ENCODE data around the gene TMEM273.

TMEM273 gene

GRCh38 chr10:49220031-49220430 lies 31.8 kb upstream of the TMEM273 start:
- no peaks in the 10 kb centered on the region for H3K9me3 ChIP-seq (ENCODE audit: control insufficient read depth, low read length)
- H3K4me1 ChIP-seq (ENCODE audit: control insufficient read depth, insufficient read depth, low read length): no peaks in the 10 kb centered on the region
- no peak overlapping the region for H3K4me3 ChIP-seq (ENCODE audit: low read length)
- no peaks in the 10 kb centered on the region for H3K36me3 ChIP-seq (ENCODE audit: control insufficient read depth, insufficient read depth, low read length)
- H3K27me3 ChIP-seq (ENCODE audit: control insufficient read depth, insufficient read depth, low read length): no peaks in the 10 kb centered on the region
- no peak overlapping the region for H3K9ac ChIP-seq (ENCODE audit: low read length)

GRCh38 chr10:49219248-49219647 lies 31.1 kb upstream of the TMEM273 start:
- no peak overlapping the region for H3K9ac ChIP-seq (ENCODE audit: low read length)
- no peaks in the 10 kb centered on the region for H3K27me3 ChIP-seq (ENCODE audit: control insufficient read depth, insufficient read depth, low read length)
- no peaks in the 10 kb centered on the region for H3K36me3 ChIP-seq (ENCODE audit: control insufficient read depth, insufficient read depth, low read length)
- H3K4me1 ChIP-seq (ENCODE audit: control insufficient read depth, insufficient read depth, low read length): no peaks in the 10 kb centered on the region
- no peak overlapping the region for H3K4me3 ChIP-seq (ENCODE audit: low read length)
- H3K9me3 ChIP-seq (ENCODE audit: control insufficient read depth, low read length): no peaks in the 10 kb centered on the region

GRCh38 chr10:49218480-49218879 lies 30.3 kb upstream of the TMEM273 start:
- no peaks in the 10 kb centered on the region for H3K4me1 ChIP-seq (ENCODE audit: control insufficient read depth, insufficient read depth, low read length)
- no peaks in the 10 kb centered on the region for H3K36me3 ChIP-seq (ENCODE audit: control insufficient read depth, insufficient read depth, low read length)
- H3K4me3 ChIP-seq (ENCODE audit: low read length): no peak overlapping the region
- no peaks in the 10 kb centered on the region for H3K27me3 ChIP-seq (ENCODE audit: control insufficient read depth, insufficient read depth, low read length)
- no peaks in the 10 kb centered on the region for H3K9me3 ChIP-seq (ENCODE audit: control insufficient read depth, low read length)
- no peak overlapping the region for H3K9ac ChIP-seq (ENCODE audit: low read length)

- H3K9me3 ChIP-seq (ENCODE audit: control insufficient read depth, low read length): no peaks in the 10 kb centered on the region
- no peak overlapping the region for H3K4me3 ChIP-seq (ENCODE audit: low read length)
- H3K4me1 ChIP-seq (ENCODE audit: control insufficient read depth, insufficient read depth, low read length): no peaks in the 10 kb centered on the region
- H3K9ac ChIP-seq (ENCODE audit: low read length): no peak overlapping the region
- no peaks in the 10 kb centered on the region for H3K27me3 ChIP-seq (ENCODE audit: control insufficient read depth, insufficient read depth, low read length)
- H3K36me3 ChIP-seq (ENCODE audit: control insufficient read depth, insufficient read depth, low read length): no peaks in the 10 kb centered on the region
Observed at GRCh38 chr10:49217645-49218044, 29.5 kb upstream of the TMEM273 start.

- Histone ChIP-seq H3K27me3 (ENCODE audit: control insufficient read depth, insufficient read depth, low read length) (no peaks in the 10 kb centered on the region), H3K9me3 (ENCODE audit: control insufficient read depth, low read length) (no peaks in the 10 kb centered on the region), H3K4me1 (ENCODE audit: control insufficient read depth, insufficient read depth, low read length) (no peaks in the 10 kb centered on the region), H3K36me3 (ENCODE audit: control insufficient read depth, insufficient read depth, low read length) (no peaks in the 10 kb centered on the region), H3K9ac (ENCODE audit: low read length) (no peak overlapping the region), H3K4me3 (ENCODE audit: low read length) (no peak overlapping the region)
Observed at GRCh38 chr10:49213211-49213610, 25.0 kb upstream of the TMEM273 start.

- Histone ChIP-seq H3K27me3 (ENCODE audit: control insufficient read depth, insufficient read depth, low read length) (no peaks in the 10 kb centered on the region), H3K4me1 (ENCODE audit: control insufficient read depth, insufficient read depth, low read length) (no peaks in the 10 kb centered on the region), H3K9me3 (ENCODE audit: control insufficient read depth, low read length) (no peaks in the 10 kb centered on the region), H3K36me3 (ENCODE audit: control insufficient read depth, insufficient read depth, low read length) (no peaks in the 10 kb centered on the region), H3K9ac (ENCODE audit: low read length) (no peak overlapping the region), H3K4me3 (ENCODE audit: low read length) (no peak overlapping the region)
Observed at GRCh38 chr10:49212783-49213182, 24.6 kb upstream of the TMEM273 start.

GRCh38 chr10:49212076-49212475 lies 23.9 kb upstream of the TMEM273 start:
- no peak overlapping the region for H3K9ac ChIP-seq (ENCODE audit: low read length)
- H3K27me3 ChIP-seq (ENCODE audit: control insufficient read depth, insufficient read depth, low read length): no peaks in the 10 kb centered on the region
- H3K4me1 ChIP-seq (ENCODE audit: control insufficient read depth, insufficient read depth, low read length): no peaks in the 10 kb centered on the region
- no peaks in the 10 kb centered on the region for H3K36me3 ChIP-seq (ENCODE audit: control insufficient read depth, insufficient read depth, low read length)
- H3K4me3 ChIP-seq (ENCODE audit: low read length): no peak overlapping the region
- no peaks in the 10 kb centered on the region for H3K9me3 ChIP-seq (ENCODE audit: control insufficient read depth, low read length)

GRCh38 chr10:49208996-49209395 lies 20.8 kb upstream of the TMEM273 start:
- H3K9me3 ChIP-seq (ENCODE audit: control insufficient read depth, low read length): no peaks in the 10 kb centered on the region
- no peaks in the 10 kb centered on the region for H3K27me3 ChIP-seq (ENCODE audit: control insufficient read depth, insufficient read depth, low read length)
- no peaks in the 10 kb centered on the region for H3K4me1 ChIP-seq (ENCODE audit: control insufficient read depth, insufficient read depth, low read length)
- H3K9ac ChIP-seq (ENCODE audit: low read length): no peak overlapping the region
- H3K36me3 ChIP-seq (ENCODE audit: control insufficient read depth, insufficient read depth, low read length): no peaks in the 10 kb centered on the region
- no peak overlapping the region for H3K4me3 ChIP-seq (ENCODE audit: low read length)

- no peaks in the 10 kb centered on the region for H3K9me3 ChIP-seq (ENCODE audit: control insufficient read depth, low read length)
- no peaks in the 10 kb centered on the region for H3K27me3 ChIP-seq (ENCODE audit: control insufficient read depth, insufficient read depth, low read length)
- no peaks in the 10 kb centered on the region for H3K4me1 ChIP-seq (ENCODE audit: control insufficient read depth, insufficient read depth, low read length)
- H3K36me3 ChIP-seq (ENCODE audit: control insufficient read depth, insufficient read depth, low read length): no peaks in the 10 kb centered on the region
- no peak overlapping the region for H3K4me3 ChIP-seq (ENCODE audit: low read length)
- H3K9ac ChIP-seq (ENCODE audit: low read length): no peak overlapping the region
Observed at GRCh38 chr10:49207936-49208487, 19.8 kb upstream of the TMEM273 start.

- H3K4me1 ChIP-seq (ENCODE audit: control insufficient read depth, insufficient read depth, low read length): no peaks in the 10 kb centered on the region
- no peaks in the 10 kb centered on the region for H3K27me3 ChIP-seq (ENCODE audit: control insufficient read depth, insufficient read depth, low read length)
- no peak overlapping the region for H3K9ac ChIP-seq (ENCODE audit: low read length)
- no peaks in the 10 kb centered on the region for H3K9me3 ChIP-seq (ENCODE audit: control insufficient read depth, low read length)
- H3K4me3 ChIP-seq (ENCODE audit: low read length): no peak overlapping the region
- H3K36me3 ChIP-seq (ENCODE audit: control insufficient read depth, insufficient read depth, low read length): no peaks in the 10 kb centered on the region
Observed at GRCh38 chr10:49207113-49207512, 18.9 kb upstream of the TMEM273 start.

- H3K4me3 ChIP-seq (ENCODE audit: low read length): no peak overlapping the region
- H3K4me1 ChIP-seq (ENCODE audit: control insufficient read depth, insufficient read depth, low read length): no peaks in the 10 kb centered on the region
- no peaks in the 10 kb centered on the region for H3K36me3 ChIP-seq (ENCODE audit: control insufficient read depth, insufficient read depth, low read length)
- H3K9me3 ChIP-seq (ENCODE audit: control insufficient read depth, low read length): no peaks in the 10 kb centered on the region
- H3K27me3 ChIP-seq (ENCODE audit: control insufficient read depth, insufficient read depth, low read length): no peaks in the 10 kb centered on the region
- no peak overlapping the region for H3K9ac ChIP-seq (ENCODE audit: low read length)
Observed at GRCh38 chr10:49205206-49205605, 17.0 kb upstream of the TMEM273 start.

GRCh38 chr10:49204119-49204518 lies 15.9 kb upstream of the TMEM273 start:
- Histone ChIP-seq H3K9ac (ENCODE audit: low read length) (no peak overlapping the region), H3K4me1 (ENCODE audit: control insufficient read depth, insufficient read depth, low read length) (no peaks in the 10 kb centered on the region), H3K27me3 (ENCODE audit: control insufficient read depth, insufficient read depth, low read length) (no peaks in the 10 kb centered on the region), H3K36me3 (ENCODE audit: control insufficient read depth, insufficient read depth, low read length) (no peaks in the 10 kb centered on the region), H3K4me3 (ENCODE audit: low read length) (no peak overlapping the region), H3K9me3 (ENCODE audit: control insufficient read depth, low read length) (no peaks in the 10 kb centered on the region)

GRCh38 chr10:49202266-49202665 lies 14.1 kb upstream of the TMEM273 start:
- Histone ChIP-seq H3K9ac (ENCODE audit: low read length) (no peak overlapping the region), H3K9me3 (ENCODE audit: control insufficient read depth, low read length) (no peaks in the 10 kb centered on the region), H3K4me1 (ENCODE audit: control insufficient read depth, insufficient read depth, low read length) (no peaks in the 10 kb centered on the region), H3K36me3 (ENCODE audit: control insufficient read depth, insufficient read depth, low read length) (no peaks in the 10 kb centered on the region), H3K27me3 (ENCODE audit: control insufficient read depth, insufficient read depth, low read length) (no peaks in the 10 kb centered on the region), H3K4me3 (ENCODE audit: low read length) (no peak overlapping the region)
